WTC11 (cell line): ENCODE measurements around the gene PAF1. TPM values are rescaled to one million over a fixed set of nuclear protein-coding genes. Genes with fewer than 3 reads are reported as not detected.

Experiments used
- ATAC-seq: fragments of 200-7000 bp; cut with Tn5 transposase; 2 replicates; pipeline ENCODE4 v1.10.0; 2021; ENCODE audit warnings: mild to moderate bottlenecking, moderate library complexity
- Bru-seq: library from RNA; stranded (reverse); fragments of 400-500 nt; gene quantifications from one replicate; lab custom pipeline; 2021; lab: Mats Ljungman, UMichigan
- CTCF ChIA-PET: fragments of 300-600 bp; sonication (Branson Sonifier 250); formaldehyde crosslinking; loops from one replicate; lab custom pipeline; 2021; ENCODE audit warnings: antibody characterized with exemption; lab: Charles Lee
- POLR2A ChIA-PET: fragments of 350-600 bp; sonication (Branson Sonifier 250); formaldehyde crosslinking; loops from one replicate; lab custom pipeline; 2021; ENCODE audit warnings: antibody characterized with exemption; lab: Charles Lee
- DNase-seq: peaks from one replicate; pipeline ENCODE4 v3.0.0; 2021; ENCODE audit warnings: low spot score
- H3K27ac Mint-ChIP-seq: 2 replicates; pipeline ENCODE4 v1.8.0; 2021; ENCODE audit warnings: mixed read lengths
- H3K27me3 Mint-ChIP-seq: 2 replicates; pipeline ENCODE4 v1.8.0; 2021; ENCODE audit warnings: low read depth, mild to moderate bottlenecking, moderate library complexity, mixed read lengths
- H3K36me3 Mint-ChIP-seq: 2 replicates; pipeline ENCODE4 v1.8.0; 2021; ENCODE audit warnings: mixed read lengths
- H3K4me1 Mint-ChIP-seq: 2 replicates; pipeline ENCODE4 v1.8.0; 2022; ENCODE audit warnings: mixed read lengths
- H3K4me3 Mint-ChIP-seq: 2 replicates; pipeline ENCODE4 v1.8.0; 2021; ENCODE audit warnings: mild to moderate bottlenecking, moderate library complexity, mixed read lengths
- H3K9me3 Mint-ChIP-seq: 2 replicates; pipeline ENCODE4 v1.8.0; 2021; ENCODE audit warnings: mixed read lengths
- AFF4 ChIP-seq: sonication (generic); formaldehyde crosslinking; IDR thresholded peaks from 2 replicates; pipeline ENCODE4 v1.8.1; 2023; ENCODE audit warnings: mild to moderate bottlenecking, missing genetic modification reagents, borderline replicate concordance
- ARID4B ChIP-seq: sonication (generic); formaldehyde crosslinking; IDR thresholded peaks from 2 replicates; pipeline ENCODE4 v1.8.0; 2023; ENCODE audit warnings: missing genetic modification reagents, mild to moderate bottlenecking, borderline replicate concordance
- CBFB ChIP-seq: sonication (generic); formaldehyde crosslinking; IDR thresholded peaks from 2 replicates; pipeline ENCODE4 v1.8.1; 2022; ENCODE audit warnings: mild to moderate bottlenecking, low read depth, missing genetic modification reagents
- CREM ChIP-seq: sonication (generic); formaldehyde crosslinking; IDR thresholded peaks from 2 replicates; pipeline ENCODE4 v1.8.1; 2022; ENCODE audit warnings: mild to moderate bottlenecking, missing genetic modification reagents, moderate library complexity
- CTCF ChIP-seq: fragments of 200-600 bp; IDR thresholded peaks from 2 replicates; pipeline ENCODE4 v1.8.0; 2022; ENCODE audit warnings: antibody characterized with exemption
- E2F1 ChIP-seq: sonication (generic); formaldehyde crosslinking; IDR thresholded peaks from 2 replicates; pipeline ENCODE4 v1.8.0; 2022; ENCODE audit warnings: mild to moderate bottlenecking, missing genetic modification reagents
- EMX1 ChIP-seq: fragments of 250-450 bp; sonication (Bioruptor Pico); IDR thresholded peaks from 2 replicates; pipeline ENCODE4 v1.8.0; 2021; ENCODE audit warnings: mild to moderate bottlenecking
- ESRRA ChIP-seq: sonication (generic); formaldehyde crosslinking; IDR thresholded peaks from 2 replicates; pipeline ENCODE4 v1.8.1; 2022; ENCODE audit warnings: mild to moderate bottlenecking, missing genetic modification reagents, borderline replicate concordance
- FOXJ3 ChIP-seq: sonication (generic); formaldehyde crosslinking; IDR thresholded peaks from 2 replicates; pipeline ENCODE4 v1.9.0; 2021; ENCODE audit warnings: missing genetic modification reagents, mild to moderate bottlenecking, borderline replicate concordance
- GABPB1 ChIP-seq: sonication (generic); formaldehyde crosslinking; IDR thresholded peaks from 2 replicates; pipeline ENCODE4 v1.8.1; 2023; ENCODE audit warnings: mild to moderate bottlenecking, missing genetic modification reagents
- IRF2 ChIP-seq: sonication (generic); formaldehyde crosslinking; IDR thresholded peaks from 2 replicates; pipeline ENCODE4 v1.8.0; 2022; ENCODE audit warnings: low read depth, missing genetic modification reagents, borderline replicate concordance
- MXD4 ChIP-seq: fragments of 250-450 bp; sonication (Bioruptor Pico); IDR thresholded peaks from 2 replicates; pipeline ENCODE4 v1.8.0; 2021; ENCODE audit warnings: mild to moderate bottlenecking, moderate library complexity, borderline replicate concordance
- MYBL2 ChIP-seq: sonication (generic); formaldehyde crosslinking; IDR thresholded peaks from 2 replicates; pipeline ENCODE4 v1.8.1; 2023; ENCODE audit warnings: mild to moderate bottlenecking, moderate library complexity, missing genetic modification reagents
- NFATC4 ChIP-seq: fragments of 250-450 bp; sonication (Bioruptor Pico); IDR thresholded peaks from 2 replicates; pipeline ENCODE4 v1.9.0; 2021; ENCODE audit warnings: mild to moderate bottlenecking
- NR1H2 ChIP-seq: sonication (generic); formaldehyde crosslinking; IDR thresholded peaks from 2 replicates; pipeline ENCODE4 v1.9.0; 2021; ENCODE audit warnings: mild to moderate bottlenecking, moderate library complexity, missing genetic modification reagents
- NR2C2 ChIP-seq: sonication (generic); formaldehyde crosslinking; IDR thresholded peaks from 2 replicates; pipeline ENCODE4 v1.8.0; 2022; ENCODE audit warnings: mild to moderate bottlenecking, missing genetic modification reagents
- RORB ChIP-seq: fragments of 250-450 bp; sonication (Bioruptor Pico); IDR thresholded peaks from 2 replicates; pipeline ENCODE4 v1.9.0; 2021; ENCODE audit warnings: mild to moderate bottlenecking
- TCF7 ChIP-seq: sonication (generic); formaldehyde crosslinking; IDR thresholded peaks from 2 replicates; pipeline ENCODE4 v1.8.0; 2022; ENCODE audit warnings: mild to moderate bottlenecking, low read depth, missing genetic modification reagents, moderate library complexity
- ZNF121 ChIP-seq: sonication (generic); formaldehyde crosslinking; IDR thresholded peaks from 2 replicates; pipeline ENCODE4 v1.8.0; 2023; ENCODE audit warnings: missing genetic modification reagents
- ZNF219 ChIP-seq: sonication (generic); formaldehyde crosslinking; IDR thresholded peaks from 2 replicates; pipeline ENCODE4 v1.8.0; 2023; ENCODE audit warnings: missing genetic modification reagents, mild to moderate bottlenecking, borderline replicate concordance
- ZNF263 ChIP-seq: sonication (generic); formaldehyde crosslinking; IDR thresholded peaks from 2 replicates; pipeline ENCODE4 v1.8.1; 2022; ENCODE audit warnings: low read depth, mild to moderate bottlenecking, moderate library complexity, missing genetic modification reagents
- ZNF416 ChIP-seq: fragments of 250-450 bp; sonication (Bioruptor Pico); IDR thresholded peaks from 2 replicates; pipeline ENCODE4 v1.9.0; 2021; ENCODE audit warnings: mild to moderate bottlenecking, inconsistent platforms
- long read RNA-seq, 3 experiments: library from RNA in 1 of 3; library from capped mRNA in 1 of 3; library from polyadenylated mRNA in 1 of 3; unstranded in 2 of 3; stranded (forward) in 1 of 3; transcript quantifications; one replicate each; pipeline ENCODE4 v2.0.0, GENCODE V29; 2021
- total RNA-seq: library from RNA; stranded (reverse); gene quantifications from 3 replicates; pipeline ENCODE4 v1.2.3, GENCODE V29; 2021
- TF ChIP-seq, protein P1 (sequence below): sonication (generic); formaldehyde crosslinking; IDR thresholded peaks from 2 replicates; pipeline ENCODE4 v1.8.1; 2022; ENCODE audit warnings: low read depth, mild to moderate bottlenecking, moderate library complexity, missing genetic modification reagents, borderline replicate concordance

The PAF1 gene
- 27.8 to 34.4 TPM (median 29.4 TPM) in 3 replicates for total RNA-seq
- Bru-seq, nascent RNA: percentile 79 among the genes with signal in this experiment
- long read RNA-seq, experiment 1, transcript PAF1-201 (14 exons, 2,066 nt): major isoform, 107 of 131 reads
- long read RNA-seq, experiment 1, partial matches to known transcripts: 8 of 131 reads
- long read RNA-seq, experiment 1, other reads (novel, unspliced or antisense): 16 of 131 reads
- long read RNA-seq, experiment 2, partial matches to known transcripts: 17 of 32 reads
- long read RNA-seq, experiment 2, other reads (novel, unspliced or antisense): 13 of 32 reads
- long read RNA-seq, experiment 3, transcript PAF1-201 (14 exons, 2,066 nt): major isoform, 49 of 64 reads
- long read RNA-seq, experiment 3, partial matches to known transcripts: 11 of 64 reads
- long read RNA-seq, experiment 3, other reads (novel, unspliced or antisense): 4 of 64 reads

- no peaks in the 10 kb centered on the region for H3K9me3 Mint-ChIP-seq
- ChIA-PET POLR2A (interaction anchor here (0.6 to 2.1 kb wide), 16 partner anchors 11 to 744 kb away, joined by 3 to 25 read pairs (median 4); partner anchors contain the start of genes ACTN4, PLEKHG2, RPS16 and SAMD4B), CTCF (interaction anchor here (0.8 to 2.3 kb wide), 10 partner anchors 10 to 142 kb away, joined by 3 to 17 read pairs (median 4); partner anchors contain the start of genes EID2B, PLEKHG2 and SAMD4B)
- H3K36me3 Mint-ChIP-seq: peaks cover 53% of the 10 kb centered on the region
- H3K27ac Mint-ChIP-seq: peak within 1 kb of the TSS; percentile 99
- peaks cover 14% of the 10 kb centered on the region for H3K4me1 Mint-ChIP-seq
- peak within 1 kb of the TSS; percentile 100 for H3K4me3 Mint-ChIP-seq
- H3K27me3 Mint-ChIP-seq: no peaks in the 10 kb centered on the region; the same call in 1 of the 2 replicates
- ATAC-seq (peak; percentile 96), DNase-seq (peak; percentile 96)
- no peak for TF ChIP-seq IRF2 (CRISPR knock-in tag)
- no peak for TF ChIP-seq MYBL2 (CRISPR knock-in tag)
- peak; percentile 93 for TF ChIP-seq CREM (CRISPR knock-in tag)
- no peak for TF ChIP-seq ZNF263 (CRISPR knock-in tag)
- TF ChIP-seq CTCF: no peak
- no peak for TF ChIP-seq NR2C2
- TF ChIP-seq NR1H2 (CRISPR knock-in tag): no peak
- no peak for TF ChIP-seq RORB (CRISPR knock-in tag)
- TF ChIP-seq ESRRA (CRISPR knock-in tag): no peak
- TF ChIP-seq MXD4 (CRISPR knock-in tag): no peak
- TF ChIP-seq ZNF121 (CRISPR knock-in tag): 0 out of 2 replicates have a peak, but pooled peaks have one; percentile 2
- 0 out of 2 replicates have a peak, but pooled peaks have one; percentile 25 for TF ChIP-seq EMX1 (CRISPR knock-in tag)
- no peak for TF ChIP-seq NFATC4 (CRISPR knock-in tag)
- no peak for TF ChIP-seq ZNF219 (CRISPR knock-in tag)
- no peak for TF ChIP-seq FOXJ3 (CRISPR knock-in tag)
- TF ChIP-seq ZNF416 (CRISPR knock-in tag): no peak
- no peak for TF ChIP-seq CBFB (CRISPR knock-in tag)
- TF ChIP-seq, protein P1, sequence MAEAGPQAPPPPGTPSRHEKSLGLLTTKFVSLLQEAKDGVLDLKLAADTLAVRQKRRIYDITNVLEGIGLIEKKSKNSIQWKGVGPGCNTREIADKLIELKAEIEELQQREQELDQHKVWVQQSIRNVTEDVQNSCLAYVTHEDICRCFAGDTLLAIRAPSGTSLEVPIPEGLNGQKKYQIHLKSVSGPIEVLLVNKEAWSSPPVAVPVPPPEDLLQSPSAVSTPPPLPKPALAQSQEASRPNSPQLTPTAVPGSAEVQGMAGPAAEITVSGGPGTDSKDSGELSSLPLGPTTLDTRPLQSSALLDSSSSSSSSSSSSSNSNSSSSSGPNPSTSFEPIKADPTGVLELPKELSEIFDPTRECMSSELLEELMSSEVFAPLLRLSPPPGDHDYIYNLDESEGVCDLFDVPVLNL: no peak
- TF ChIP-seq ARID4B (CRISPR knock-in tag): 0 out of 2 replicates have a peak, but pooled peaks have one; percentile 72
- TF ChIP-seq AFF4 (CRISPR knock-in tag): no peak
- 0 out of 2 replicates have a peak, but pooled peaks have one; percentile 33 for TF ChIP-seq E2F1
- TF ChIP-seq TCF7: no peak
- TF ChIP-seq GABPB1 (CRISPR knock-in tag): peak; percentile 61
Measured at GRCh38 chr19:39390751-39391437, at the start of gene PAF1, which contains the start of gene MED29. TSS of gene PAF1 (minus strand) at chr19:39391106. CDS start at chr19:39390864, 242 bp downstream. TSS of gene MED29 (plus strand) at chr19:39391378. CDS start at chr19:39391423, 45 bp downstream.
